ENCODE data around the gene FAM167B.
"Not testable (repeated sequence)": the region's sequence is repeated elsewhere in the genome, so short reads cannot be mapped to it uniquely, and the experiment has no call there.

FAM167B gene

GRCh38 chr1:32224285-32224684 is 22.7 kb upstream of the FAM167B start:
- DNase-seq, result no peak

GRCh38 chr1:32228771-32229170 is 18.3 kb upstream of the FAM167B start:
- DNase-seq, result no peak

- DNase-seq, result no peak
Measured at GRCh38 chr1:32231843-32232432, 15.1 kb upstream of the FAM167B start.

GRCh38 chr1:32232558-32233304 is 14.3 kb upstream of the FAM167B start:
- DNase-seq, result no peak

- DNase-seq, result no peak
Measured at GRCh38 chr1:32234792-32235191, 12.2 kb upstream of the FAM167B start.

- DNase-seq, result no peak
Measured at GRCh38 chr1:32239337-32239736, 7.7 kb upstream of the FAM167B start.

- no peak for DNase-seq
Measured at GRCh38 chr1:32239790-32240139, 7.3 kb upstream of the FAM167B start.

GRCh38 chr1:32240140-32240951 is 6.7 kb upstream of the FAM167B start:
- peak; percentile 58 to 80 for DNase-seq

GRCh38 chr1:32241001-32241763 is 5.8 kb upstream of the FAM167B start:
- peak; percentile 28 to 65 for DNase-seq

GRCh38 chr1:32242341-32242851 is 4.6 kb upstream of the FAM167B start:
- no peak for DNase-seq

GRCh38 chr1:32247452-32247851 is 430 bp downstream of the FAM167B start:
- no peak for DNase-seq

GRCh38 chr1:32247983-32248889 is 1.2 kb downstream of the FAM167B start:
- DNase-seq, result peak; percentile 87 to 90

GRCh38 chr1:32249831-32250525 is 3.0 kb downstream of the FAM167B start:
- DNase-seq, result no peak

- DNase-seq, result no peak
Measured at GRCh38 chr1:32250893-32251716, 4.1 kb downstream of the FAM167B start, which contains the start of gene LCK. LCK (plus strand) TSS chr1:32251265; CDS start chr1:32274330, 23,065 bp downstream.

GRCh38 chr1:32255072-32256071 is 8.3 kb downstream of the FAM167B start:
- DNase-seq, result no peak

GRCh38 chr1:32256473-32257226 is 9.6 kb downstream of the FAM167B start:
- no peak for DNase-seq

- no peak for DNase-seq
Measured at GRCh38 chr1:32257227-32257508, 10.1 kb downstream of the FAM167B start.

GRCh38 chr1:32263236-32263593 is 16.2 kb downstream of the FAM167B start:
- not testable (repeated sequence) for DNase-seq
